Midbrain (tissue), 1 donor: ENCODE measurements around the gene TNS2.

Experiments used
- DNase-seq: peaks from one replicate; lab custom pipeline; 2025; lab: John Stamatoyannopoulos, UW

The TNS2 gene

DNA sequence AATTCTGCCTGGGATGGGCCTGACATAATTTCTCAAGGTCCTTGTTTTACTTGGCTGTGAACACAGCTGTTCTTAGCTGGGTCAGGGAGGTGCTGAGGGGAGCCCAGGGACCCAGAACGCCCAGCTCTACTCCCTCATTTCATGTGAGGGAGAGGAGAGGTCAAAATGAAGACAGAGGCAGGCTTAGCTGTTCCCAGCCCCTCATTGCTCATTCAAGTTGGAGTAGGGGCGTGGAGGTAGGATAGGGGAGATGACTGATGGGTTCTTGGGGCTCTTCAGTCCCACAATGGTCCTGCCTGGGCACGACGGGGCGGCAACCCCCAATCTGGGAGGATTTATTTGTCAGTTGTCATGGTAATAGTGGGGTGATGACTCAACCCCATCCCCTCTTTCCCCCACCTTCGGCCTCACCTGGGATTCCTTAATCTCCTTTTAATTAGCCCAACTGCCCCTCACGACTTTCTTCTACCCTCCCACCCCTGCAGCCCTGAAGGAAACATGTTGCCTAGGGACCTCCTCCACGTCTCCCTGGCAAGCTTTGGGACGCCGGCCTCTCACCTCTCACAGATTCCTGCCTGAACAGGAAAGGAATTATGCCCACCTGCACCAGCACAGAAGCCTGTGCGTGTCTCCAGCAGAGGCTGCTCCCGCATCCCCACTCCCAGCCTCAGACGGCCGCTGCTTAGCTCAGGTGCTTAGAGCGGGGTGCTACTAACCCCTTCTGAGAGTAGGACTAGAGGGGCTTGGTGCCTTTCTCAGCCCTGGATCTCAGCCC is 19.1 kb downstream of the TNS2 start:
- DNase-seq = no peak

DNA sequence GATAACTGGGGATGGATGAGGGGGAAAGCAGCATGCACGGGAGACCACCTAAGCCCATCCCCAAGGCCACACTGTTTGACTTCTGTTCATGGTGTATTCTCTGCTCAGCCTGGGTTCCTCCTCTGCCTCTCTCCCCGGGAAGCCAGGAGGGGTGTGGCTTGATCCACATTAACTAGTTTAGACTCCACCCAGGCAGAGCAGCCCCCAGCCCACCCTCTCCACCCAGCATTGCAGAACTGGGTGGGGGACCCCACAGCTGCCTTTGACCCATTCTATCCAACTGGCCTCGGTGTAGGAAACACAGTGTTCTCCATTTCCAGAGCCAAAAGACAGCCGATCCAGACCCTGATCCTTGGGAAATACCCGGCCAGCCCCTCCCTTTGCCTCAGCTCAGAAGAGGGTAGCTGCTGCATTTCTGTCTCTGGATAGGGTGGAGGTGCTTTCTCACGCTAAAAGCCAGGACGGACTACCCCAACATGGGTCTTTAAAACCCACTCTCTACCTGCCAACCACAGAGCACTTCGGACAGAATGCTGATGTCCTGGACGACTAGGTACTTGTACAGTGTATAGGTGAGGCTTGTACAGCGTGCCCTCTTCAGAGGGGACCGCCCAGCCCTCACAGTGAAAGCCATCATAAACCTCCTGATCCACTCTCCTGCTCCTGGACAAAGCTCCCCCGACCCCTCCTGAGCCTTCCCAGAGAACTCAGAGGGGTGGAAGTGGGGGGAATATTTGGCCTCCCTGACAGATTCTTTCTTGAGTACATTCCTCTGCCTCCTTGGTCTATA is 20.0 kb downstream of the TNS2 start:
- no peak for DNase-seq

GRCh38 chr12:53070877-53071492 is 21.1 kb downstream of the TNS2 start:
- no peak for DNase-seq

- no peak for DNase-seq
Observed at GRCh38 chr12:53071591-53072551, 22.0 kb downstream of the TNS2 start.

DNA sequence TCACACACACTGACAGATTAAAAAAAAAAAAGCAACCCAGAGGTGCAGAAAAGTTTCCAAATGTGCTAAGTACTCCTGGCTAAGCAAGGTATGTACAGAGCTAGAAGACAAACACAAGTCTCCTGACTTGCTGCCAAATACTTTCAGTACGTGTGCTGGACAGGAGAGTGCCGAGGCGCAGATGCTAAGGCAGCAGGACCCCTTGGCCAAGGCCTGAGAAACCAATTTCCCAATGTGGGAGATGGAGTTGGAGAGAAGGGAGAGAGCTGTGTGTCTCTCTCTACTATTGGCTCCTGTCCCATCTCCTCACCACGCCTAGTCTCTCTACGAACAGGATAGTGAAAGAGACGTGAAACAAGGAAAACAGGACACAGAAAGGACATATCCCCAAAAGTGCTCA is 24.0 kb downstream of the TNS2 start:
- no peak for DNase-seq

GRCh38 chr12:53074283-53074998 is 24.6 kb downstream of the TNS2 start:
- no peak for DNase-seq

DNA sequence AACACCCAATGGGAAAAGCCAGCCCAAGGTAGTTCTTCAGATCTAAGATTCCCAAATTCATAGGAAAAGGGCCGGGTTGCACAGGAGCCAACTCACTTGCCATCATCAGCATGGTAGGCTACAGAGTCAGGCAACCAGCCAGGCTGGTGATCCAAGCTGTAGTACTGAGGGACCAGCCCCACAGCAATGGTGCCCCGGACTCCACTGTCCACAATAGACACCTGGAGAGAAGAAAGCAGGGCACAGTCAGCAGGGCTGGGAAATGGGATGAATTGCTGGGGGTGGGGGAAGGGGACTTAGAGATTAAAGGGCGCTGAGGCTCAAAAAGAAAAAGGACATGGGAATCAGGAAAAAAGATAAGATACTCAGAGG is 25.1 kb downstream of the TNS2 start:
- no peak for DNase-seq

GRCh38 chr12:53076461-53076860 is 26.6 kb downstream of the TNS2 start:
- no peak for DNase-seq

DNA sequence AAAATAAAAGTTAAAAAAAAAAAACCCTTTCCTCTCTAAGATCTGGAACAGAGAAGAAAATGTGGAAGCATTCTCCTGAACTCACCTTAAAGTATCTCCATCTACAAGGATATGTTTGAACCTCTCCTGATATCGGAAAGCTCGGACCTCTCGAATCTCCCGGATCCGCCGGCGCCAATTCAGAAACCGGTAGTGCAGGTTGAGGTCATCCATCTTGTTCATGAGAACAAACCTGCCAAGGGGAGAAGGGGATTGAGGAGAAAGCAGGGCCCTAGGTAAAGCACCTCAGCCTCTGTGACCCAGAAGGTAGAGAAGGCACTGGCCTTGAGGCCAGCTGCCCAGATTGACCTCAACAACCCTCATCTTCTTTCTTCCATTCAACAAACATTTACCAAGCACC is 27.2 kb downstream of the TNS2 start:
- no peak for DNase-seq

DNA sequence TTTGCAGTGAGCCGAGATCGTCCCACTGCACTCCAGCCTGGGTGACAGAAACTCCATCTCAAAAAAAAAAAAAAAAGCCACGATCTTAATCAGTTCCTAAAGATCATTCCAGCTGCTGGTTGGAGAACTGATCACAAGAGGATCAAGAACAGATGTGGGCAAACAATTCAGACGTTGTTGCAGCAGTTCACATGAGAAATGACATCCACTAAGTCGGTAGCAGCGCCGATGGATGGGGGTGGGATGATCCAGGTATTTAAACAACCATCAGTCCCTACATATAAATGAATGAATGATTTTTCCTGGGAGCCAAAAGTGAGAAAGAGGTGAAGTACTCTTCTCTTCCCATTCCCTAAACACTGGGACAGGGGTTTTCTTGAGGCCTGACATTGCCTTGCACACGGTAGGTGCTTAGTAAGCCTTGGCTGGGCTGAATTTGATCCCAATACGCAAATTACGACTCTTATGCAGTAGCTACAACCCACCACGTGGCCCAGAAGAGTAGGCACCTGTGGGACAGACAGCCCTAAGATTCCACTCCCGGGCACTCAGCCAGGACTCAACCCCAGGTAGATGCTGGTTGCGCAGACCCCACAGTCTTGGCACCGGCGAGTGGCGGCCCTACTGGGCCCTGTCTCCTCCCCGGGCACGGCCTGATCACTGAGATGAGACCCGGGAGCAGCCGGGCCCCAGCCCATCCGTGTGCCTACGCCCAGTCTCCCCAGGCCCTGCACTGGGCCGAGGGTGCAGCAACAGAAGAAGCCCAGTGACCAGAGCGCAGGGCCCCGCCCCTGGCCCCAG is 28.8 kb downstream of the TNS2 start:
- DNase-seq = no peak

GRCh38 chr12:53079226-53080117 is 29.6 kb downstream of the TNS2 start, which contains the start of gene SPRYD3:
Gene SPRYD3 (minus strand): TSS chr12:53079390. CDS start chr12:53079333, 57 bp downstream.
- DNase-seq = peak; percentile 99

GRCh38 chr12:53082637-53083175 is 32.8 kb downstream of the TNS2 start:
- DNase-seq = no peak

DNA sequence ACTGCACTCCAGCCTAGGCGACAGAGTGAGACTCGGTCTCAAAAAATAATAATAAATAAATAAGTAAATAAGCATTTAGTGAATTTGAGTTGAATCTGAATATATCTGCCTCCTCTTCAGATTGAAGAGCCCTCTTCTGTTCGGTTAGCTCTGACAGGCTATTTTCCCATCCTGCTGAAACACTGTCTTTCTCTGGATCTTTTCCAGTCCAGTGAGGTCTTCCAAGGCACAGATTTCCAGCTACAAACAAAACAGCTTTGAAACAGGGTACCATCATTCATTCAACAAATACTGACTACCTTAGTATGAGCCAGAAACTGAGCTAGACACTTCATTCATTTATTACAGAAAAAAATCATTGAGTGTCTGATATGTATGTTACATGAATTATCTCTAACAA is 36.5 kb downstream of the TNS2 start:
- DNase-seq = no peak

DNA sequence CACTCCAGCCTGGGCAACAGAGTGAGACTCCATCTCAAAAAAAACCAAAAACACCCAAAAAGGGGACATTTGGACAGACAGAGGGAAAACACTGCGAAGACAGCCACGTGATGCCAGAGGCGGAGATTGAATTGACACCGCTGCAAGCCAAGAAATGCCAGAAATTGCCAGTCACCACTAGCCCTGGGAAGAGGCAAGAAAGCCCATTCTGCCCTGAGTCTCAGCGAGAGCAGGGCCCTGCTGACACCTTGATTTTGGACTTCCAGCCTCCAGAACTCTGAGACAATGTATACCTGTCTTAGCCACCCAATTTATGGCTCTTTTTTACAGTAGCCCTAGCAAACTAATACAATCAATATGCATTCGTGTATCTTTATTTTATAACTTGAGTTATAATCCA is 40.2 kb downstream of the TNS2 start:
- DNase-seq = no peak

- no peak for DNase-seq
Observed at GRCh38 chr12:53090554-53090953, 40.7 kb downstream of the TNS2 start.

DNA sequence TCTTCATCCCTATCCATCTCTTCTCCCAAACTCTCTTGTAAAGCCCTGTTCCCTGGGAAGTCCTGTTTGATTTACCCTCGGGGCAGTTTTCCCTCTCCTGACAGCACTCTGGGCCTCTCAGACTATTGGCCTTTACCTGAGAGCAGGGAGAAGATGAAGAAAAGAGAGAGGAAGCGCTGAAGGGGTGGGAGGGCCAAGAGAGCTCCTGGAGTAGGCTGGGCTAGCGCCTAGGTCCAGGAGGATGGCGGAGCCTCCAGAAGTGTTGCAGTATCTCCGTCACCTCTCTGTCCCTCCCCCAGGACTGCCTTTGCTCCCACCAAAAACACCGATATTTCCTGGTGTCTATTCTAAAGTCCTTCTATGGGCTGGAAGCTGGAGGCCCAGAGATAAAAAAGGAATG is 41.9 kb downstream of the TNS2 start:
- DNase-seq = no peak

- no peak for DNase-seq
Observed at GRCh38 chr12:53093777-53094393, 44.0 kb downstream of the TNS2 start.

DNA sequence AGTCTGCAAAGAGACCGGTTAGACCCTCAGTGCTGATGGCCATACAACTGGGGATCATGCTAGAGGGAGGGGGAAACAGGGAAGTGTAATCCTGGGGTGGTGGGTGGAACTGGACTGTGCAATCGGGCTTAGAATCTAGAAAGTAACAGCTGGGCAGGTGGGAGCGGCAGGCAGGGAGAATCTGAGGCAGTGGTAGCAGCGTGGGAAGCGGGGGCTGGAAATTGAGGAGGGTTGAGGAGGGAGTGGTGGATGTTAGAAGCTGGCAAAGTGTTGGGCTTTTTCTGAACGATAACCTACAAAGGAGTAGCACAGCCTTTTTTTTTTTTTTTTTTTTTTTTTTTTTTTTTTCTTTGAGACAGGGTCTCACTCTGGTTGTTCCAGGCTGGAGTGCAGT is 44.5 kb downstream of the TNS2 start:
- no peak for DNase-seq
